Caco-2 (cell line): ENCODE measurements around the gene CD3G. TPM values are rescaled to one million over a fixed set of nuclear protein-coding genes. Genes with fewer than 3 reads are reported as not detected.
"Not testable (repeated sequence)": the region's sequence is repeated elsewhere in the genome, so short reads cannot be mapped to it uniquely, and the experiment has no call there.

Experiments used
- BruUV-seq: library from RNA; stranded (reverse); fragments of 400-500 nt; replicated peaks from 2 replicates; lab custom pipeline; 2021; lab: Mats Ljungman, UMichigan
- CTCF ChIA-PET: fragments of 300-600 bp; sonication (Branson Sonifier 250); formaldehyde crosslinking; loops from one replicate; lab custom pipeline; 2022; ENCODE audit warnings: antibody characterized with exemption; lab: Charles Lee
- POLR2A ChIA-PET: fragments of 300-600 bp; sonication (Branson Sonifier 250); formaldehyde crosslinking; loops from one replicate; lab custom pipeline; 2022; ENCODE audit warnings: antibody characterized with exemption; lab: Charles Lee
- DNase-seq, 2 experiments: peaks; one replicate each; pipeline versions ENCODE4 v3.0.0 to v3.0.0-alpha.2; 2020 to 2022
- H3K27me3 ChIP-seq: replicated peaks from 2 replicates; pipeline ENCODE4 v1.6.0; 2011; ENCODE audit warnings: low read length; ENCODE audit not compliant: control insufficient read depth, insufficient read depth
- H3K36me3 ChIP-seq: 2 replicates; pipeline ENCODE4 v1.5.1; 2011; ENCODE audit warnings: low read length; ENCODE audit not compliant: control insufficient read depth, insufficient read depth
- H3K4me1 ChIP-seq: fragments of 250-450 bp; sonication (Bioruptor Pico); 2 replicates; pipeline ENCODE4 v1.5.1; 2020; ENCODE audit warnings: mild to moderate bottlenecking
- H3K4me3 ChIP-seq: 2 replicates; pipeline ENCODE4 v1.5.1; 2011; ENCODE audit warnings: low read depth, mild to moderate bottlenecking, control low read depth, low read length
- H3K9me3 ChIP-seq: fragments of 250-450 bp; sonication (Bioruptor Pico); 2 replicates; pipeline ENCODE4 v1.5.1; 2020; ENCODE audit warnings: mild to moderate bottlenecking, moderate library complexity
- H3K27ac Mint-ChIP-seq: one replicate; pipeline ENCODE4 v1.8.0; 2022; ENCODE audit warnings: mixed read lengths; ENCODE audit not compliant: unreplicated experiment
- H3K27me3 Mint-ChIP-seq: one replicate; pipeline ENCODE4 v1.8.0; 2022; ENCODE audit warnings: mixed read lengths; ENCODE audit not compliant: insufficient read depth, unreplicated experiment
- H3K36me3 Mint-ChIP-seq: one replicate; pipeline ENCODE4 v1.8.0; 2022; ENCODE audit warnings: mild to moderate bottlenecking, mixed read lengths; ENCODE audit not compliant: insufficient read depth, unreplicated experiment
- H3K4me1 Mint-ChIP-seq: one replicate; pipeline ENCODE4 v1.8.0; 2022; ENCODE audit warnings: low read depth, mixed read lengths; ENCODE audit not compliant: unreplicated experiment
- H3K4me3 Mint-ChIP-seq: one replicate; pipeline ENCODE4 v1.8.0; 2022; ENCODE audit warnings: mild to moderate bottlenecking, moderate library complexity, mixed read lengths; ENCODE audit not compliant: unreplicated experiment
- H3K9me3 Mint-ChIP-seq: one replicate; pipeline ENCODE4 v1.8.0; 2022; ENCODE audit warnings: mixed read lengths; ENCODE audit not compliant: unreplicated experiment
- intact Hi-C: fragments of 100-400 bp; cut with micrococcal nuclease; formaldehyde crosslinking; loops from one replicate; pipeline ENCODE4 v1.10.0; 2022; ENCODE audit not compliant: unreplicated experiment
- total RNA-seq: library from RNA; stranded (reverse); gene quantifications from 2 replicates; pipeline ENCODE4 v1.2.3, GENCODE V29; 2022
- TF ChIP-seq, protein P1 (sequence below), 2 experiments: fragments of 200-600 bp in 1 of 2; IDR thresholded peaks; 1 replicate in 1 of 2; 2 replicates in 1 of 2; pipeline versions ENCODE4 v1.5.1 to v1.8.0; 2011 to 2022; ENCODE audit warnings: antibody characterized with exemption in 1 of 2, control low read depth in 1 of 2, inconsistent platforms in 1 of 2, low read depth in 1 of 2, low read length in 1 of 2, mild to moderate bottlenecking in 1 of 2, moderate library complexity in 1 of 2; ENCODE audit not compliant: insufficient read depth in 1 of 2, severe bottlenecking in 1 of 2, unreplicated experiment in 1 of 2

CD3G gene
- total RNA-seq, 1 experiment from 2014 or later, result 0.32 TPM

DNA sequence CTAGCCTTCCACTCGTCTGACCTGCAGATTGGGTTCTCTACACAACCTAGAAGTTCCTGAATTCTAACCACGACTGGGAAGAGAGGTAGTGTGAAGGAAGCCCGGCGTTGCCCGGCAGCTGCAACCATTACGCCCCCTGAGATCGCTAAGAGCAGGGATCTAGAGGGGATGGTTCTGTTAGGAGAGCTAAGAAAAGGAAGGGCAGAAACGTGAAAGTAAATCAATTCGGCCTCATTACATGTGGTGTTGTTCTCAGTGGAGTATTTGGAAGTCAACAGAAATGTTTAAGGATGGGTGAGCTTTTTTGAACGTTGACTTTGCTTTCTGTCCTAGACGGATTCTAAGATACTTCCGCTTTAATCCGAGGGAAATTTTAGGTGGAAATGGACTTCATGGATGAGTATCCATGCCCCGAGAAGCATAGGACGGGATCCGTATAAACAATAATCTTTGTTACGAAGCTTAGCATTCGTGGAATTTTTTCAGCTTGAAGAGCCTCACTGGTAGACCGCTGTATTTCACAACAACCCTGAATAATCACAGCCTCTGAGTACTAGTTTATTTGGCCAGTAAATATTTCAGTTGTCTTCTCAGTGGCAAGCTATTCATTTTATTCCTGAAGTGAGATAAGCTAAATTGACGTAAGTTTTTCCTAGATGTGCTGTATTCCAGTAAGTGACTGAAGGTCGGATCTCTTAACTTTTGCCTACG, 57.9 kb downstream of the CD3G start:
- no peaks in the 10 kb centered on the region for H3K9me3 Mint-ChIP-seq
- intact Hi-C loops, result loop anchor here (1.0 to 5.0 kb wide), 3 partner anchors 33 to 165 kb away; partner anchors contain the start of gene IFT46
- TSS peak; percentile 61 for BruUV-seq
- H3K36me3 ChIP-seq, result peaks cover 7% of the 10 kb centered on the region
- peaks cover 74% of the 10 kb centered on the region for H3K36me3 Mint-ChIP-seq
- H3K4me1 ChIP-seq, result peaks cover 12% of the 10 kb centered on the region
- H3K4me3 Mint-ChIP-seq, result peak overlapping the region; percentile 91
- peak in 1 of 2 experiments; percentile 59 for DNase-seq
- no peaks in the 10 kb centered on the region for H3K27me3 ChIP-seq
- H3K4me1 Mint-ChIP-seq, result peaks cover 39% of the 10 kb centered on the region
- peak overlapping the region; percentile 95 for H3K27ac Mint-ChIP-seq
- H3K27me3 Mint-ChIP-seq, result no peaks in the 10 kb centered on the region
- ChIA-PET CTCF (interaction anchor here (0.7 to 1.2 kb wide), 5 partner anchors 25 to 203 kb away, joined by 3 to 5 read pairs (median 4); no protein-coding TSS in a partner anchor), POLR2A (no interaction called here)
- peak overlapping the region; percentile 69 for H3K4me3 ChIP-seq
- no peaks in the 10 kb centered on the region for H3K9me3 ChIP-seq
- TF ChIP-seq, protein P1, sequence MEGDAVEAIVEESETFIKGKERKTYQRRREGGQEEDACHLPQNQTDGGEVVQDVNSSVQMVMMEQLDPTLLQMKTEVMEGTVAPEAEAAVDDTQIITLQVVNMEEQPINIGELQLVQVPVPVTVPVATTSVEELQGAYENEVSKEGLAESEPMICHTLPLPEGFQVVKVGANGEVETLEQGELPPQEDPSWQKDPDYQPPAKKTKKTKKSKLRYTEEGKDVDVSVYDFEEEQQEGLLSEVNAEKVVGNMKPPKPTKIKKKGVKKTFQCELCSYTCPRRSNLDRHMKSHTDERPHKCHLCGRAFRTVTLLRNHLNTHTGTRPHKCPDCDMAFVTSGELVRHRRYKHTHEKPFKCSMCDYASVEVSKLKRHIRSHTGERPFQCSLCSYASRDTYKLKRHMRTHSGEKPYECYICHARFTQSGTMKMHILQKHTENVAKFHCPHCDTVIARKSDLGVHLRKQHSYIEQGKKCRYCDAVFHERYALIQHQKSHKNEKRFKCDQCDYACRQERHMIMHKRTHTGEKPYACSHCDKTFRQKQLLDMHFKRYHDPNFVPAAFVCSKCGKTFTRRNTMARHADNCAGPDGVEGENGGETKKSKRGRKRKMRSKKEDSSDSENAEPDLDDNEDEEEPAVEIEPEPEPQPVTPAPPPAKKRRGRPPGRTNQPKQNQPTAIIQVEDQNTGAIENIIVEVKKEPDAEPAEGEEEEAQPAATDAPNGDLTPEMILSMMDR (IDR thresholded peaks at IDR 0.05; ENCODE audit: insufficient read depth in 1 of 2, low read depth in 1 of 2, low read length in 1 of 2, severe bottlenecking in 1 of 2, unreplicated experiment in 1 of 2), result no peak

DNA sequence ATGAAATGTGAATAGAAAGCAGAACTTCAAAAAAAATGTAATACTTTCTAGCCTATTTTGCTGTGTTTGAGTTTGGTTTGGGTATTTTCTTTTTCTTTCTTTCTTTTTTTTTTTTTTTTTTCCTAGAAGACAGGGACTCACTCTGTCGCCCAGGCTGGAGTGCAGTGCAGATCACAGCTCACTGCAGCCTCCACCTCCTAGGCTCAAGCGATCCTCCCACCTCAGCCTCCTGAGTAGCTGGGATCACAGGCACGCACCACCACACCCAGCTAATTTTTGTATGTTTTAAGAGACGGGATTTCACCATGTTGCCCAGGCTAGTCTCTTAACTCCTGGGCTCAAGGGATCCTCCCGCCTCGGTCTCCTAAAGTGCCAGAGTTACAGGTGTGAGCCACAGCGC, 58.5 kb downstream of the CD3G start:
- peak overlapping the region; percentile 95 for H3K27ac Mint-ChIP-seq
- peaks cover 78% of the 10 kb centered on the region for H3K36me3 Mint-ChIP-seq
- intact Hi-C loops, result loop anchor here (5.0 kb wide), 1 partner anchor 165 kb away; the partner anchor contains the start of gene IFT46
- POLR2A ChIA-PET, H3K9me3 Mint-ChIP-seq, BruUV-seq, H3K27me3 ChIP-seq, H3K9me3 ChIP-seq, H3K27me3 Mint-ChIP-seq, DNase-seq, H3K36me3 ChIP-seq: not testable (repeated sequence)
- H3K4me1 Mint-ChIP-seq, result peaks cover 39% of the 10 kb centered on the region
- Histone ChIP-seq H3K4me3 (peak overlapping the region; percentile 69), H3K4me1 (peaks cover 12% of the 10 kb centered on the region)
- CTCF ChIA-PET, result interaction anchor here (0.7 to 1.2 kb wide), 4 partner anchors 25 to 107 kb away, joined by 3 to 5 read pairs (median 4); no protein-coding TSS in a partner anchor
- H3K4me3 Mint-ChIP-seq, result peak overlapping the region; percentile 91

Other genes with a start within 250 kb of the CD3G start
- gene SCN4B, start 191.5 kb upstream of the CD3G start, total RNA-seq, result 0.70 TPM in 2 replicates
- gene SCN2B, start 167.7 kb upstream of the CD3G start, total RNA-seq, result 0.09 TPM in 1 of 2 replicates, not detected in the other
- 8.9 and 12.0 TPM in 2 replicates for gene JAML, start 119.3 kb upstream of the CD3G start, total RNA-seq
- 29.6 and 31.8 TPM in 2 replicates for gene MPZL3, start 92.0 kb upstream of the CD3G start, total RNA-seq
- 69.9 and 80.2 TPM in 2 replicates for gene MPZL2, start 80.0 kb upstream of the CD3G start, total RNA-seq
- 0.39 TPM in 1 of 2 replicates, not detected in the other for gene CD3E, start 39.6 kb upstream of the CD3G start, total RNA-seq
- not detected in 2 replicates for gene CD3D, start 1.6 kb upstream of the CD3G start, total RNA-seq
- gene UBE4A, start 15.3 kb downstream of the CD3G start, total RNA-seq, result 103 and 106 TPM in 2 replicates
- 537 and 576 TPM in 2 replicates for gene ATP5MG, start 57.3 kb downstream of the CD3G start, total RNA-seq
- gene KMT2A, start 92.1 kb downstream of the CD3G start, total RNA-seq, result 93.9 and 107 TPM in 2 replicates
- 1.2 and 3.3 TPM in 2 replicates for gene TTC36, start 183.1 kb downstream of the CD3G start, total RNA-seq
- 53.8 and 63.1 TPM in 2 replicates for gene TMEM25, start 186.8 kb downstream of the CD3G start, total RNA-seq
- 26.8 and 30.6 TPM in 2 replicates for gene IFT46, start 221.6 kb downstream of the CD3G start, total RNA-seq
- gene ARCN1, start 228.1 kb downstream of the CD3G start, total RNA-seq, result 313 and 330 TPM in 2 replicates